HG03565 (cell line): ENCODE measurements around the gene PRSS21.
A peak's percentile ranks its signal among the peaks of the same experiment; 100 is the strongest.

Source experiments
- ATAC-seq: cut with Tn5 transposase; IDR thresholded peaks from one replicate; pipeline ENCODE4 v1.9.1; 2021; ENCODE audit warnings: mild to moderate bottlenecking, moderate library complexity; ENCODE audit not compliant: unreplicated experiment

The PRSS21 gene

GRCh38 chr16:2860826-2861567, 44.0 kb downstream of the PRSS21 start:
- no peak for ATAC-seq

- no peak for ATAC-seq
Measured at GRCh38 chr16:2865651-2866050, 48.6 kb downstream of the PRSS21 start.

GRCh38 chr16:2866431-2866830, 49.4 kb downstream of the PRSS21 start:
- ATAC-seq = no peak

- no peak for ATAC-seq
Measured at GRCh38 chr16:2867661-2867986, 50.6 kb downstream of the PRSS21 start.

- ATAC-seq = peak; percentile 68
Measured at GRCh38 chr16:2867987-2868789, 51.2 kb downstream of the PRSS21 start.
